Right hindlimb (tissue), 1 donor: Measurements from ENCODE around the gene ATAD3B.
"Not testable (repeated sequence)": the region's sequence is repeated elsewhere in the genome, so short reads cannot be mapped to it uniquely, and the experiment has no call there.

Source experiments
- DNase-seq: peaks from one replicate; pipeline ENCODE4 v3.0.0-alpha.2; 2018

ATAD3B gene, protein sequence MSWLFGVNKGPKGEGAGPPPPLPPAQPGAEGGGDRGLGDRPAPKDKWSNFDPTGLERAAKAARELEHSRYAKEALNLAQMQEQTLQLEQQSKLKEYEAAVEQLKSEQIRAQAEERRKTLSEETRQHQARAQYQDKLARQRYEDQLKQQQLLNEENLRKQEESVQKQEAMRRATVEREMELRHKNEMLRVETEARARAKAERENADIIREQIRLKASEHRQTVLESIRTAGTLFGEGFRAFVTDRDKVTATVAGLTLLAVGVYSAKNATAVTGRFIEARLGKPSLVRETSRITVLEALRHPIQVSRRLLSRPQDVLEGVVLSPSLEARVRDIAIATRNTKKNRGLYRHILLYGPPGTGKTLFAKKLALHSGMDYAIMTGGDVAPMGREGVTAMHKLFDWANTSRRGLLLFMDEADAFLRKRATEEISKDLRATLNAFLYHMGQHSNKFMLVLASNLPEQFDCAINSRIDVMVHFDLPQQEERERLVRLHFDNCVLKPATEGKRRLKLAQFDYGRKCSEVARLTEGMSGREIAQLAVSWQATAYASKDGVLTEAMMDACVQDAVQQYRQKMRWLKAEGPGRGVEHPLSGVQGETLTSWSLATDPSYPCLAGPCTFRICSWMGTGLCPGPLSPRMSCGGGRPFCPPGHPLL

DNA sequence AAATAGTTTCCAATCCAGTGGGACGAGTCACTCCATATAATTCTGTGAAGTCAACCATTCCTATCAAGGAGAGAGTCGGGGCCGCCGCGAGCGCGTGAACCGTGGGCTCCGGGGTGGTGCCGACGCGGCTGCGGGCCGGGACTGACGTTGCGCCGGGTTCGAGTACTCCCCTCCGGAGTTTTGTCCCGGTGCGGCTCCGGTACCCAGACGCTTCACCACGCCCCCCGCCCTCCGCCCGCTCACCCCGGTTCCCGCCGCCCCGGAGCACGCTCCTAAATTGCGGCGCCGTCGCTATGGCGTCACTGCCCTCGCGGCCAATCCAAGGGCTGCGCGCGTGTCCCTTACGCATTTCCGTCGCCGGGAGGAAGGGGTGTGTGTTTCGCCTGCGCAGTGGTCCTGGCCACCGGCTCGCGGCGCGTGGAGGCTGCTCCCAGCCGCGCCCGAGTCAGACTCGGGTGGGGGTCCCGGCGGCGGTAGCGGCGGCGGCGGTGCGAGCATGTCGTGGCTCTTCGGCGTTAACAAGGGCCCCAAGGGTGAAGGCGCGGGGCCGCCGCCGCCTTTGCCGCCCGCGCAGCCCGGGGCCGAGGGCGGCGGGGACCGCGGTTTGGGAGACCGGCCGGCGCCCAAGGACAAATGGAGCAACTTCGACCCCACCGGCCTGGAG is at the start of gene ATAD3B:
TSS of gene ATAD3B (plus strand) at position 377 of the 664 bp plus-strand sequence. CDS start at position 497, 120 bp downstream.
- peak; percentile 96 for DNase-seq

DNA sequence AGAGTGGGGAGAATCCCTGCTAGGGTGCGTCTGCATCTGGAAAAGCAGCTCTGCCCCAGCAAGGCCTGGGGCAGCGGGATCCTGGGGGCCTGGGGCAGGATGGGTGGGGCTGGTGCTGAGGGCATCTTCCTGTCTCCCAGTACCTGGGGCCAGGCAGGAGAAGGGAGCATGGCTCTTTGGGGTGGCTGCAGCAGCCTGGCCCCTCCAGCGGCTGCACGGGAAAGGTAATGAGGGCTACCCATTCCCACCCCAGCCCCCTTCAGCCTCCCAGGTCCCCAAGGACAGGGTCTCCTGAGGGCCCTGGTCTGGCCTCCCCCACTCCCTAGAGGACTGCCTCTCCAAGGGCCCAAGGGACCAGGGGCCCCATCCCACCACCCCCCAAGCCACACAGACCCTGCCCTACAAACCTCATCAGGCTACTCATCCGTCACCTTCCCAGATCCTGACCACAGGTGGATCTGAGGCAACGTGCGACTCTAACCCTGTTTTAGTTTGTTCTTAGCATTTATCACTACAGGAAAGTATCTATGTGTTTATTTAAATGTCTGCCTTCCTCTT is 49.6 kb upstream of the ATAD3B start:
- DNase-seq: no peak

DNA sequence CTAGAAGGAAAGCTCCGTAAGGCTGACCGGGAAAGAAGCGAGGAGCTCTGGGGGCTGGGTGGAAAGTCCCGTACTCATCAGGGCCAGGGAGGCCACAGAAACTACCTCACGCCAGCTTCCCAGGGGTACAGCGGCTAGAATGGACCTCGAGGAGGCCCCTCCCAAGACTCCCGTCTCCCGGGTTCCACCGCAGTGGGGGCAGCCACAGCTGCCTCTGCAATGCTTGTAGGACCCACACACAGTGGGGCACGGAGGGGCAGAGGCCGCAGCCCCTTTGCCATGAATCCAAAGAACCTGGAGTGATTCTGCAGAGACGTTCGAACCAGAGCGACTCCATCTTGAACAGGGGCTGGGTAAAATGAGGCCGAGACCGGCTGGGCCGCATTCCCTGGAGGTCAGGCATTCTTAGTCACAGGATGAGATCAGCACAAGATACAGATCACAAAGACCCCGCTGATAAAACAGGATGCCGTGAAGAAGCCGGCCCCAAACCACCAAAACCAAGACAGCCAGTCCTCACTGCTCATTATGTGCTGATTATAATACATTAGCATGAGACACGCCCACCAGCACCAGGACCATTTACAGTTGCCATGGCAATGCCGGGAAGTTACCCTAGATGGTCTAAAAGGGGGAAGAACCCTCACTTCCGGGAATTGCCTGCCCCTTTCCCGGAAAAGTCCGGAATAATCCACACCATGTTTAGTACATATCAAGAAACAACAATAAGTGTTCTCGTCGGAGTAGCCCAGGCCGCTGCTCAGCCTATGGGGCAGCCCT is 48.9 kb upstream of the ATAD3B start:
- peak; percentile 24 for DNase-seq

DNA sequence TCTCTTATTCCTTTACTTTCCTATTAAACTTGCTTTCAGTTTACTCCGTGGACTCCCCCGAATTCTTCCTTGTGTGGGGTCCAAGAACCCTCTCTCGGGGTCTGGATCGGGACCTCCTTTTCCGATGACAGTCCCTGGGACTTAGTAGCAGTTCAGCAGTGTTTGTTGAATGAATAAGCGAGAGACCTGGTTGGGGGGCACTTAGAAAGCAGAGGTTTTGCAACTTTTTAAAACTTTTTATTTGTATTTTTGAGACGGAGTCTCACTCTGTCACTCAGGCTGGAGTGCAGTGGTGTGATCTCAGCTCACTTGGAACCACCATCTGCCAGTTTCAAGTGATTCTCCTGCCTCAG is 48.3 kb upstream of the ATAD3B start:
- no peak for DNase-seq

DNA sequence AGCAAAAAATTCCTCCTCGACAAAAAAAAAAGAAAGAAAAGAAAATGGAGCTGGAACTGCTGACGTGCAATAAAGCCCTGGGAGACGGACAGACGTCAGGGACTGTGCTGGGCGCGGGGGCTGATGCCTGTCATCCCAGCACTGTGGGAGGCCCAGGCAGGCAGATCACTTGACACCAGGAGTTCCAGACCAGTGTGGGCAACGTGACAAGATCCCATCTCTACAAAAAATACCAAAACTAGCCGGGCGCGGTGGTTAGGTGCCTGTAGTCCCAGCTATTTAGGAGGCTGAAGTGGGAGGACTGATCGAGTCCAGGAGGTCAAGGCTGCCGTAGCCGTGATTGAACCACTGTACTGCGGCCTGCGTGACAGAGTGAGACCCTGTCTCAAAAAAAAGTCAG is 46.9 kb upstream of the ATAD3B start:
- no peak for DNase-seq

DNA sequence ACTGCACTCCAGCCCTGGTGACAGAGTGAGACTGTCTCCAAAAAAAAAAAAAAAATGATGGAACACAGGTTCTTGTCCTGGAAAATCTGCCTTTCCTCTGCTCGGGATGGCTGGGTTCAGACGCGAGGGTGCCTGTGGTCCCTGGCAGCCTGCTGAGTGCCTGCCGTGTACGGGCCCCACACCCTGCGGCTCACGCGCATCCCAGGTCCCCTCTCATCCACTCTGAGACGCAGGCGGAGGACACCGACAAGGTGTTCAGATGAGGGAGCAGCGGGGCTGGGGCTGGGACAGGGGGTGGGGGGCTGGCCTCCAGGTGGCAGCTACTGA is 46.2 kb upstream of the ATAD3B start:
- no peak for DNase-seq

DNA sequence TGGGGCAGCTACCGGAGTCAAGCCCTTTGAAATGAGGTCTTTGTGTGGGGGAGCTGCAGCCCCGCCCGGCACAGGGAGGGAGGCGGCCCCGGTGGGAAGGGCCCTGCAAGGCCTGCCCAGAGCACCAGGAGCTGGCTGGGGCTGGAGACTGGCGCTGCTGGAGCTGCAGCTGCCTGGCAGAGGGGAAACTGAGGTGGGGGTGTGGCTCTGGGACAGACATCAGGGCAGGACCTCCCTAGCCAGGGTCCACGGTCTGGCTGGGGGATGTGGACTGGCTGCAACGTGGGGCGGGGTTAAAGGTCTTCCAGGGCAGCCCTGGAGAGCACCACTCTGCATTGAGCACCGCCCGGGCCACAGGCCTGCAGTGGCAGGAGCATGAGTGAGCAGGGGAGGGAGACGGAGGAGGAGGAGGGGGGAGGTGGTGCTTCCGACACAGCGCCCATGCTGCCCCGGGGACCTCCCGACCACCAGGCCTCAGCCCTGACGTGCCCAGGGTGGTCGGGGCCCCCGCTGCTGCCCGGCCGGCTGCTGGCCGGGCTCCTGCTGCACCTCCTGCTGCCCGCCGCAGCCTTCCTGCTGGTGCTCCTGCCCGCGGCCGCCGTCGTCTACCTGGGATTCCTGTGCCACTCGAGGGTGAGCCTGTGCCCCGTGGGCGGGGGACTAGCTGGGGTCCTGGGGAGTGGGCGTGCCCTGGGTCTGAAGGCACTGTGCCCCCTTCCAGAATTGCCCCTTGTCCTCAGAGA is 45.6 kb upstream of the ATAD3B start:
- DNase-seq: peak; percentile 24

DNA sequence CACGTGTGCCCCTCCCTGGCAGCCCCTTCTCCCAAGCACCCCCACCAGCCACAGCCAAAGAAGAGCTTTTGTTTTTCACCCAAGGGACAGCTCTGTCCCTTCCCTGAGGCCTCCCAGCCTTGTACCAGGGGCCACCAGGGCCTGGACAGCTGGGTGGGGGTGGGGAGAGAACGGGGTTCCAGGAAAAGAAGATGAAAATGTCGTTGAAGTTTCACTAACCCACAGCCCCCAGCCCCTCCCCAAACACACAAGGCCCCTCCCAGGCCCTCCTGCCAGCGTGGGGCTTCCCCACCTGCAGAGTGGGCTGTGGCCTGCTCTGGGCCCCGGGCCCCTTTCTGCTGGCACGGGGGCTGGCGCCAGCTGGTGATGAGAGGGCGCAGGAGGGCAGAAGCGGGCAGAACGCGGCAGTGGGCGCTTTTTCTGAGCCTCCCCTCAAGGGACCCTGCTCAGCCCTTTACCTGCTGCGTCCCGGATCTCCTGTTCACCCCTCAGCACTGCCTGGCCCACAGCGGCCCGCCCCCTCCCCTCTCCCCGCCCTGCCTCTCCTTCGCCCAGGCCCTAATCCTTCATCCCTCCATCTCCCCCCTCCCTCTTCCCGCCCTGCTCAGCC is 45.0 kb upstream of the ATAD3B start:
- peak; percentile 18 for DNase-seq

DNA sequence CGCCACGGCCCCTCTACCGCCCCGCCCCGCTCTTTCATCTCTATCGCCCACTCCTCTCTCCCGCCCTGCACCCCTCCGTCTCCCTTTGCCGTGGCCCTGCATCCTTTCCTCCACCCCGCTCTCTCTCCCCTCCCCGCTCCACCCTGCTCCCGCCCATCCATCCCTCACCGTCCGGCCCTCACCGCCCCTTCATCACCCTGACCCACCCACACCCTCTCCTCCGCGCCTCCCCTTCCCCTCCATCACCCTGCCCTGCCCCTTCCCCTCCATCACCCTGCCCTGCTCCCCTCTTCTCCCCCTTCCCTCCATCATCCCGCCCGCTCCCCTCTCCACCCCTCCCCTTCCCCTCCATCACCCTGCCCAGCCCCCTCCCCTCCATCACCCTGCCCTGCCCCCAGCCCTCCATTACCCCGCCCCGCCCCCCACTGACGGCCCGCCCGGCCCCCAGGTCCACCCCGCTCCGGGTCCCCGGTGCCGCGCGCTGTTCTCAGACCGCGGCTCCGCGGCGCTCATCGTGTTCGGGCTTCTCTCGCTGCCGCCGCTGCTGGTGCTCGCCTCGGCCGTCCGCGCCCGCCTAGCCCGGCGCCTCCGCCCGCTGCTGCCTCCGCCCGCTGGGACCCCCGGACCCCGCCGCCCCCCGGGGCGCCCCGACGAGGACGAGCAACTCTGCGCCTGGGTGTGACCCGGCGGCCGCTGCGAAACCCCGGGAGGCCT is 44.3 kb upstream of the ATAD3B start:
- peak; percentile 63 for DNase-seq

DNA sequence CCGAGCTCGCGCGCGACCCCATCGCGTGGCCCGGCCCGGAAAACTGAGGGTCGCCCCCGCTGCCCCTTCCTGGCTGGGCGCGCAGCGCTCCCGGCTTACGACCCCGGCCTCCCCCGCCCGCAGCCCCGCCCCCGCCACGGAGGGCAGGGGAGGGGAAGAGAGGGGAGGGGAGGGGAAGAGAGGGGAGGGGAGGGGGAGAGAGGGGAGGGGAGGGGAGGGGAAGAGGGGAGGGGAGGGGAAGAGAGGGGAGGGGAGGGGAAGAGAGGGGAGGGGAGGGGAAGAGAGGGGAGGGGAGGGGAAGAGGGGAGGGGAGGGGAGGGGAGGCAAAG is 43.8 kb upstream of the ATAD3B start:
- DNase-seq: peak; percentile 50

DNA sequence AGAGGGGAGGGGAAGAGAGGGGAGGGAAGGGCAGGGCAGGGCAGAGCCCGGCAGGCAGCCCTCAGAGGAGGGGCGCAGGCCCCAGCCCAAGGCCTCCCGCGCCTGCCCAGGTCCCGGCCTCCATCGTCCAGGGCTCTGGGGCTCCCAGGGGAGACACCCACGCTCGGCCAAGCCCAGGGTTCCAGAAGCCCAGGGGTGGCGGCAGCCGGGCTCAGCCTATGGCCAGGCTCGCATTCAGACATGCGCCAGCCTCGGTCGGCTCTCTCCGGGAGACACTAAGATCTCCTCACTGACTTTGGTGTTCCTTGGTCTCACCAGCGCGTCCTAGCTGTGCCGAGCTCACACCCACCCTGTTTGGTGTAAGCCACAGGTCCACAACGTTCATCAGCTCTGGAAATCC is 43.4 kb upstream of the ATAD3B start:
- peak; percentile 19 for DNase-seq

DNA sequence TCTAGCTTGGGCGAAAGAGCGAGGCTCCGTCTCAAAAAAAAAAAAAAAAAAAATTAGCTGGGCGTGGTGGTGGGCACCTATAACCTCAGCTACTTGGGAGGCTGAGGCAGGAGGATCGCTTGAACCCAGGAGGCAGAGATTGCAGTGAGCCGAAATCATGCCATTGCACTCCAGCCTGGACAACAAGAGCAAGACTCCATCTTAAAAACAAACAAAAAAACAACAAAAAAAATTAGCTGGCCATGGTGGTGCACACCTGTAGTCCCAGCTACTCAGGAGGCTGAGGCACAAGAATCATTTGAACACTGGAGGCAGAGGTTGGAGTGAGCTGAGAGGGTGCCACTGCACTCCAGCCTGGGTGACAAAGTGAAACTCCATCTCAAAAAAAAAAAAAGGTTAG is 42.6 kb upstream of the ATAD3B start:
- not testable (repeated sequence) for DNase-seq

DNA sequence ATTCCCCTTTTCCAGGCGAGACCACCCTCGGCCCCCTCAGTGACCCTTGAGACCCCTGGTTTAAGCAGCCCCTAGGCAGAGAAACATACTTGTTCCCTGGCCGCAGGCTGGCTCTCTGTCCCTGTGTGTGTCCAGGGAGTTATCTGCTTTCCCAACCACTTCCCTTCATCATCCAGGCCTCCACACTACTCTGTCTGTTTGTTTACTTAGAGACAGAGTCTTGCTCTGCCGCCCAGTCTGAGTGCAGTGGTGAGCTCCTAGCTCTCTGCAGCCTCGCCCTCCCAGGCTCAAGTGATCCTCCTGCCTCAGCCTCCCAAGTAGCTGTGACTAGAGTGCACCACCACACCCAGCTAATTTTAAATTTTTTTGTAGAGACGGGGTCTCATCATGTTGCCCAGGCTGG is 41.9 kb upstream of the ATAD3B start:
- peak; percentile 51 for DNase-seq

DNA sequence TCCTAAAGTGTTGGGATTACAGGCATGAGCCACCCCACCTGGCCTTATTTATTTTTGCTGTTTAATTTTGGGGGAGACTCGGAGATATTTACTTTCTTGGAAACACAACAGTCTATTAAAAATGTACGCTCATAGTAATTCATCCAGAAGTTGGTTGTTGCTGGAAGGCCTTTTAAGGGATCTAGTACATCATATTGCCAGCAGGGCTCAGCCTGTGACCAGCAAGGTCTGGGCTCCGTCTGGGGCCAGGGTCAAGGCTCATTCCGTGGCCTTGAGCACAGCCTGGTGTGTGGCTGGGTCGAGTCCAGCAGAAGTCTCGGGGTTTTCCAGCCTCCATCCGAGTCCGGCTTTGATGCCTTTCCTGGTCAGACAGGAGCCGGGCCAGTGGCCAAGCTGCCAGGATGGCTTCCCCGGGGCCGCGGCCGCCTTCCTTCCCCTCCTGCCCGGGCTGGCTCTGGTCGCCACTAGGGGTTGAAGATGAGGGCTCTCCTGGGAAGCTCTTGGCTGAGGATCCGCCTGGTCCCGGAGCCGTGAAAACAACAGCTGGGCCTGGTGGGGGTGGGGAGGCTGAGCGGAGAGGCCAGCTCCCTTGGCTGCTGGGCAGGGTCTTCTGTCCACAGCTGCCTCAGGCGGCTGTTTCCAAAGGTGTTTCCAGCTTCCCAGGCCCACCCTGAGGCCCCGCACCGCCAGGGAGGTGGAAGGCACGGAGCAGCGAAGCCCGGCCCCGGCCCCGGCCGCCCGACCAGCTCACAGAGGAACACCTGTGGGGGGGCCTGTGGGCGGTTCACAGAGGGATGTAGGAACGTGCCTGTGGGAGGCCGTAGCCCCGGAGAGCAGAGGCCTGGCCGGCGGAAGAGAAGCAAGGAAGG is 41.2 kb upstream of the ATAD3B start:
- peak; percentile 92 for DNase-seq

DNA sequence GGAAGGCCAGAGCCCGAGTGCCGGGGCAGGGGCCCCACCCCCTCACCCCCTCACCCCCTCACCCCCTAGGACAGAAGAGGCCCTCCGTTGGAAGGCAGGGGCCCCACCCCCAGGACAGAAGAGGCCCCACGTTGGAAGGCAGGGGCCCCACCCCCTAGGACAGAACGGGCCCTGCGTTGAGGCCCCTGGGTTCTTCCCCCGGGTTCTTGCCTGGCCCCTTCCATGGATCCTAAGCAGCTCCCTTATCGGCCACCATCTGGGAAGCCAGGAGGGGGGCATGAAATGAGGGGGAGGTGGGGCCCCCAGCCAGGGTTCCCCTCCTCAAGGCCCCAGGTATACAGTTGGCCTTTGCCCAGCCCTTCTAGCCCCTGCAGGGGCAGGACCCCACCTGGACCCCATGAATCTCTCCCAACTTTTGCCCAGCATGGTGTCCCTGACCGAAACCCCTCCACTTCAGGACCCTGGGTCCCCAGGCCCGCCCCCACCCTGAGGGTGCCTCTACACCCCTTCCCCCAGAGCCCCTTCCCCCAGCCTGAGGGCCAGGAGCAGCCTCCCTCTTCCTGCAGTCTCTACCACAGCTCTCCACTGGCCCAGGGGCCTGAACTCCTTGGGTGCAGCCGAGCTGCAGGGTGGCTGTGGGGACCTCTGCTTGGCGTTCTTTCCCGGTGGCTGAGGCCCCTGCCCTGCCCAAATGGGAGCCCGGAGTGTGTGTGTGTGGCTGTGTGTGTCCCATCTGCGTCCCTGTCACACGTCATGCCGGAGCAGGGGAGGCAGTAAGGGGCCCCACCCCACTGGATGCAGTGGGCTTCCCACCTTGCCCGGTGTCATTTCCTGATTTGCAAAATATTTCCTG is 40.3 kb upstream of the ATAD3B start:
- DNase-seq: no peak

DNA sequence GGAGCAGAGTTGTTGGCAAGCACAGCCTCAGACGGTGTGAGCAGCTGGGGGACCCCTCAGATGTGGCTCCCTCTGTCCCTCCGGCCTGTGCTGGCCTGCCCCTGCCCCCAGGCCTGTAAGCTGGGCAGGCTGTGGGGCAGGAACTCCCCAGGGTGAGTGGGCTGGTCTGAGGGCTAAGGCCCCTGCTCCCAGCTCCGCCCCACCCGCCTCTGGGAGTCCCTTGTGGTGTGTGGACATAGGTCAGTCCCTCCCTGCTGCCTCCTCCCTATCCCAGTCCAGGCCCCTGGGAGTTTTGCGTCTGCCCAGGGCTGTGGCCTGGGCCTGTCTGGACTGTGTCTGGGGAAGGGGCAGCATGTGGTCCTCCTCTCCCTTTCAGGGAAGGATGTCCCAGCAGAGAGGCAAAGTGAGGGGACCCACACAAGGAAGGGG is 39.7 kb upstream of the ATAD3B start:
- peak; percentile 65 for DNase-seq

DNA sequence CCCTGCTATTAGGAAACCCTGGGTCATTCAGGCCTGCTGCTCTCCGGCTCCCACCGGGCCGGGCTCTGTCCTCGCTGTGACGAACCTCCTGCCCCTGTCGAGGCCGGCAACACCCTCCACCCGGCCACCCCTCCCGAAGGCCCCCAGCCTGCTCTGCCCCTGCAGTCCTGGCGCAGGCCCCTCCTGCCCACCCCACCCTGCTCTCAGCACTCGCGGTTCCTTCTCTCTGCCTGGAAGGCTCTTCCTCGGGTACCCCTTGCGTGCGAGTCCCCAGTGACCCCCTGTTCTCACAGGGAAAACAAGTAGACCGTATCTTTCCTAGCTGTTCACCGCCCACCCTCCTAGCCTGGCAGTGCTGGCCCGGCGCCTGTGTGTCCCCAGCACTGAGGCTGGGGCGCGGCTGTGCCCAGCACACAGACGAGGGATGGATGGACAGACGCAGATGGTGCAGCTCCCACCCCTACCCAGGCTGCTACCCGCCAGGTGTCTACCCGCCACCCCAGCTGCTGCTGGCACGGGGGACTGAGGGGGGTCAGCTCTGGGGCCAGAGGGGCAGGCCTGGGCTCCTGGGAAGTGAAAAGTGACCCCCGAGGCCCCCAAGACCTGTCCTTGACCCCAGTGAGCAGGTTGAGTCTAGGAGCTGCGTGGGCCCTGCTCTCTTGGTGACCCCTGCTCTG is 39.2 kb upstream of the ATAD3B start:
- peak; percentile 86 for DNase-seq

DNA sequence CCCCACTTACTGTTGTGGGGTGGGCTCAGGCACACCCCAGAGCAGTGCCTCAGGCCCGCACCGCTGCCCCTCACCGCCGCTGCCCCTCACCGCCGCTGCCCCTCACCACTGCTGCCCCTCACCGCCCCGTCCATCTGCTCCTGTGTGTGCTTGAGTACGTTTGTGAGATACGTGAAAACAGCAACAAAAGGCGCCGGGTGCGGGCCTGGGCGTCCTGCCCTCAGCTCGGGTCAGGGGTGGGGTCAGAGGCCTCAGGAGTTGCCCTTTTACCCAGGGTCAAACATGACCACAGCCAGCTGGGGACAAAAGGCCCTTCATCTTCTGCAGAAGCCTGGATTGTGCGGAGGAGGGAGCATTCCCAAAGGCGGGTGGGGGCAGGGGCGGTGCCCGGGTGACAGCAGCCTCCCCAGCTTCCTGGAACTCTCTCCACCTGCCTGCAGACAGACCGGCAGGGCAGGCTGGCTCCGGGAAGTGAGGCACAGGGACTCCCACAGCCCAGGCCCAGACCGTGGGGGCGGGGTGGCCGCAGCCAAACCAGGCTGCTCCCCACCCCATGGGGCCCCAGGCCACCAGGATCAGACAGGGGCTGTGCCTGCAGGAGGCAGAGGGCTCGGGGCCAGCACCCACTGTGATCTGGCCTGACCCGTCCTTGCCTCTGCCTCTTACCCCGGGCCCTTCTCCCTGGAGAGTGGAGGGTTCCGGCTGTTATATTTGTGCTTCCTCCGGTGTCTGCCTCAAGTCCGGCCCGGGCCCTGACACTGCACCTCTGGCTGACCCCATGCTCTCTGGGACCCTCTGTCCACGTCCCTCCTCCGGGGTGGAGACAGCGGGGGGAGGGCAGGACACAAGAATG is 38.4 kb upstream of the ATAD3B start:
- peak; percentile 78 for DNase-seq
